AG08396 (cell line): ENCODE measurements around the gene QRFP.

Experiments used
- DNase-seq: peaks from one replicate; pipeline ENCODE4 v3.0.0; 2012; ENCODE audit warnings: low spot score, mixed read lengths

QRFP gene, protein sequence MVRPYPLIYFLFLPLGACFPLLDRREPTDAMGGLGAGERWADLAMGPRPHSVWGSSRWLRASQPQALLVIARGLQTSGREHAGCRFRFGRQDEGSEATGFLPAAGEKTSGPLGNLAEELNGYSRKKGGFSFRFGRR

GRCh38 chr9:130896233-130897014, at the start of gene QRFP:
Gene QRFP, minus strand, starts transcription at chr9:130896812. Its CDS starts 2,974 bp downstream, at chr9:130893838.
- DNase-seq = no peak

DNA sequence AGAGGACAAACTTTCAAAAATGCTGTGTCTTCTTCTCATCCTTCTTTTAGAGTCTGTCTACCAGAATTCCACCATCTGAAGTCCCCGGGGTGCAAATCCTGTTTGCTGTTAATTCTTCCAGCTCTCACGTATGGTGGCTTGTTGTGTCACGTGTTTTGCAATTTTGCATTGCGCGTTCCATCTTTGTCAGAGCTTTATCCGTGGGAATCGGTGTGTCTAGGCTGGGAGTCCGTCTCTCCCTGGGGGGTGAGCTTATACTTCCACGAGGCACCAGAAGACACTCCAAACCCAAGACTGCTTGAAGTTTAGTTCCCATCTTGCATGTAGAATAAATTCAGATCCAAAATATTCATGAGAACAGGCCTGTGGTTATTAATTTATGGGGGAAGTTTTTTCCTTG, 48.6 kb upstream of the QRFP start:
- no peak for DNase-seq

DNA sequence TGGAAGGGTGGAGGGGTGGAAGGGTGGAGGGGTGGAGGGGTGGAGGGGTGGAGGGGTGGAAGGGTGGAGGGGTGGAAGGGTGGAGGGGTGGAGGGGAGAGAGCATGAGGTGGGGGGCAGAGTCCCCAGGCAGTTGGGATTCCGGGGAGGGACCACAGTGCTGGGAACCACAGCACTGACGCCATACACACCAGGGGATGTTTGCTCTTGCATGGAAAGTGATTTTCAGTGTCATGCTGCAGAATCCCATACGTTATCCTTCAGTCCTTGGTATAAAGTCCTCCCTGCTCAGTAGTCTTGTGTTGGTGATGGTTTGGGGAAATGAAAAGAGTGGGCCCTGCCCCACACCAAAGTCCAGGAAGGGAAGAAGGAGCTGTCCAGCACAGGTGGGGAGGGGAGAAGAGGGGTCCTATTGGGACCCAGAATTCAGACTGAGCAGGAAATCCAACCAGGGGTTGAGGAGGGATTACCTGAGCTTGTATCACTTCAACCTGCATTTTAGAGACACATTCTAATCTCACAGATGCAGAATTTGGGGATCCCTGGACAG, 48.0 kb upstream of the QRFP start:
- DNase-seq = no peak

- DNase-seq = no peak
These were observed 47.2 kb upstream of the QRFP start for GRCh38 chr9:130943777-130944176.

DNA sequence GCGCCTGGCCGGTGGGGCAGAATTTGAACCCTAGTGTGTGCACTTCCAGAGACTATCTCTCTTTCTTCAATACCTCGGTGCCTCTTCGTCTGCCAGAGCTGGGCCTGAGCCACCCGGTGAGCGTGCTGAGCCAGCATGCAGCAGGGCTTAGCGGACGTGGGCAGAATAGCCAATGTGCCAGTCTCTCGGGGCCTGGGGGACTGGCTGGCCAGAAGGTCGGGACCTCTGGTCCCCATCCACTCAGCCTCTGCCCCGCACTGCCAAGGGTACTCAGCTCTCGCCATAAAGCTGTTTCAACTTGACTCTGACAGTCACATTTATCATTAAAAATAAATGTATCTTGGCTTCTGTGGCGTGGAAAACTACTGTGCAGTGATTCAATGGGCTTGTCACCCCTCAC, 46.6 kb upstream of the QRFP start:
- no peak for DNase-seq

- DNase-seq = no peak
These were observed 46.1 kb upstream of the QRFP start for GRCh38 chr9:130942679-130943078.

GRCh38 chr9:130942084-130942483, 45.5 kb upstream of the QRFP start:
- DNase-seq = no peak

DNA sequence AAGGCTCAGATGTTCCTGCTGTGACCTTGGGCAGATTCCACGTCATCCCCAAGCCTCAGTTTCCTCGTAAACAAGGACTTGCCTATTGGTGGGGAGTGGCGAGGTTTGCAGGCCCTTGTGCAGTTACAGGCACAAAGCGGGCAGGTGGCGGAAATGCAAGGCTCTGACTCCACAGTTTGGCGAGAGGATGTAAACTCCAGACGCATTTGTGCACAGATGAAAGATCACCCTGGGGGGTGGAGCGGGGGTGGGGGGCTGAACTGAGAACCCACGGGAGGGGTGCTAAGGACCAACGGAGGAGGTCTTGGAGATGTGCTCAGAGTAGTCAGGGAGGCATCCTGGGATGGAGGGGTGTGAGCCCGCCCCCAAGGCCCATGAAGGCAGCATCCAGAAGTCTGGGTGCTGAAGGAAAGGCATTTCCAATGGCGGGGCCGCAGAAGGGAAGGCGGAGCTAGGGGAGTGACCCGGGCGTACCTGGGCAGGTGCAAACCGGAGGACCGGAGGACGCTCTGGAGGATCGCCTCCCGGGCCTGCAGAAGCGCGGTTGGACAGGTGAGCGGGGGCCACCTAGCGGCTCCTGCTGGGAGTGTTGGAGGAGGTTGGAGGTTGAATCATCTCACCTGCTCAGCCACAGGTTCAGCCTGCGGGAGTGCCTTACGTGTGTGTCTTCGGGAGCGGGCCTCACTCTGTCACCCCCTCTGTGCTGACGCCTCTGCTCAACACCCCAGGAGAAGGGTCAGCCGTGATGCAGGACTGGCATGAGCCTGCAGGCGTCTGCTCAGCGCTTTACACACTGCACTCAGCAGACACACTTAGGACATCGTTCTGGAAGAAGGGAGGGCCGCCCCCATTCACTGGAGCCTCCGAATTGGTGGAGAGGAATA, 44.3 kb upstream of the QRFP start:
- no peak for DNase-seq

GRCh38 chr9:130940027-130940549, 43.5 kb upstream of the QRFP start:
- DNase-seq = no peak

DNA sequence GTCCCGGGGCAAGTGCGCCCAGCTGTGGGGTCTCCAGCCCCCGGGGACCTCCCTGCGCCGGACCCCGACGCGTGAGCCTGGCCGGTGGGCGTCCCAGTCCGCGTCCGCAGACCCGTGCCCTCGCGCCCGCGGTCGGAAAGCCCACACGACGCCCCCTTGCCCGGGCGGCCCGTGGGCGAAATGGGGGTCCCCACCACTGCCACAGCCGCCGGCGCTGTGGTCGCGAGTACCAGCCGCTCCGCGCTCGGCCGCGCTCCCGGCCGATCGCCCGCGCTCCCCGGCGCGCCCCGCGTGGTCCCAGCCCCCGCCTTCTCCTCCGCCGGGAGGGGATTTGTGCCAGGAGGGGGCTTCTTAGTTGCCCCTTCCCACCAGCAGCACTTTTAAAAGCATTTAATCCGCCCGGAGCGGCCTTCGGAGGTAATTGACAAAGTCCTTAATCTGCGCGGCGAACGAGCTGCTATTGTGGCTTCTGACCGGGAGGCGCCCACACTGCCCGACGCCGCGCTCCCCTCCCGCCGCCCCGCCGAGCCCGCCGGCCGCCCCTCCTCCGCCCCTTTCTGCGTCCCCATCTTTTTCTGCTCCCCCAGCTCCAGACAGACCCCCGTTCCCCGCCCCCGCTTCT, 42.9 kb upstream of the QRFP start:
- no peak for DNase-seq

- peak; percentile 81 for DNase-seq
These were observed 42.2 kb upstream of the QRFP start, which contains the start of gene FIBCD1 for GRCh38 chr9:130938652-130939404. Gene FIBCD1, minus strand, starts transcription at chr9:130939247. Its CDS starts 640 bp downstream, at chr9:130938607.

- no peak for DNase-seq
These were observed 41.6 kb upstream of the QRFP start for GRCh38 chr9:130938184-130938651.

DNA sequence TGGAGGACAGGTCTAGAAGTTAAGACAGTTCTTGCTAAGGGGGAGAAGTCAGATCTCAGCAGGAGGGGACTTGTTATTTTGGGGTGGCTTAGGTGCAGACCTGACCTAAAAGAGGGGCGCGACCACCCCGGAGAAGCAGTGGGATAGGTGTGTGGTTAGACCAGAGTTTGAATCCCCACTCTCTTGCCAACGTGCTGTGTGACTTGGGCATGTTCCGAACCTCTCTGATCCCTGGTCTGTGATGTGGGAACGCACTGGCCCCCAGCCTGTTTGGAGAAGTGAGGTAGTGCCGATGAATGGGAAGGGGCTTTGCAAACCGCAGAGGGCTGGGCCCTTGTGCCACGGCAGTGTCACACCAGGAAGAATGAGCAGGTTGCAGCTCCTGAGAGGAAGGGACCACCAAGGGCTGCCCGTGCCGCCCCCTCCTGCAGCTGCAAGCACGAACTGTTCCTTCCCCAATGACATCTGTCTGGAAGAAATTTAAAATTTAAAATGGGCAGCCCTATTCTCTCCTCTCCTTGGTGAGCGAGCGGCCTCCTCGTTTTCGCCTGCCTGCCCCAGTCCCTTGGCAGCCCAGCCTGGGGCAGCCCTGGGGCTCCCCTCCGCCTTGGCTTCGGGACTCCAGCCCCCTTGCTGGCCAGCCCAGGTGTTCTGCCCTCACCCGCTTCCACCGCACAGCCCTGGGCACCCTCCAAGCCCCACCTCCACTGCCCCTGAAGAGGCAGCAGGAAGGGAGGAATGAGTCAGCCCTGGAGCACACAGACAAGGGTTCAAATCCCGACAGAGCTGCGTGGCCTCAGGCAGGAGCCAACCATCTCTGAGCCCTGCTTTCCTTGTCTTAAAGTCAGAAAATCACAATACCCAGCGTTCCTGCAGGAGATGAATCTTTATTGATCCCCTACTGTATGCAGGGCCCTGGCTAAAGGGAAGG, 40.8 kb upstream of the QRFP start:
- DNase-seq = no peak

- DNase-seq = peak; percentile 78
These were observed 39.9 kb upstream of the QRFP start for GRCh38 chr9:130936285-130937117.

- DNase-seq = no peak
These were observed 39.1 kb upstream of the QRFP start for GRCh38 chr9:130935648-130936271.

DNA sequence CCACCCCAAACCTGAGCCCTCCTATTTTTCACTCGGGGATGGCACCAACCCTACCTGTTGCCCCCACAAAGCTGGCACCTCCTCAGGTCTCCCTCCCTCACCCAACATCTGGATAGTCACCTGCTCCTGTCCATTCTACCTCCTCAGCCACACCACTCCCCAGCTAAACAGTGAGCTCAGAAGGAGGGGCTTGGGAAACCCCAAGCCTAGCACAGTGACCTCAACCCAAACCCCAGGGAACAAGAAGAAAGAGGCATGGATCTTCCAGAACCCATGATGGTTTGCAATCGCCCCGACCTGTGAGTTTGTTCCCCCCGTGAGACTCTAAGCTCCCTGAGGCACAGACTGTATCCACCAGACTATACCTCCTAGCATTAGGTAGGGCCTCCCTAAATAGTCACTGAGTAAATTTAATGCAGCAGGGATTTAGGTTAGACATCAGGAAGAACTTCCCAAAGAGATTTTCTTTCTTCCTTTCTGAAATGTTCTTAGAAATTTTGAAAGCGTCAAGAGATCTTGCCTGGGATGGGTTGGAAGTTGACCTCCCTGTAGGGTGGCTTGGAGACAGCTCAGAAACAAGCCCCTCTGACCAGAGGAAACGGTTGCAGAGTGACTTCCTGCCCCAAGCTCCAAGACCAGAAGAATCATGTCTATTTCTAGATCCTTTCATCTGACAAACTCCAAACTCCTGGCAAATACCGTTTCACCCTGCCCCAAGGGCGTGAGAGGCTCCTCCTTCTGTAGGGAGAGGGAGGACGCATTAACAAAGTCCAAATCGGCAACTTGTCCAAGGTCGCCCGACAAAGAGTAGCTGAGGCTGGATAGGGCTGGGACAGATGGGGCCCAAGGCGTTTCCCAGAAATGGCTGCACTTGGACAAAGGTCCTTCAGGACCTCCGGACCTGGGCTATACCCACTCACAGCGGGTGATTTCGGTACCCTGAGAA, 38.4 kb upstream of the QRFP start:
- DNase-seq = no peak

- DNase-seq = no peak
These were observed 37.6 kb upstream of the QRFP start for GRCh38 chr9:130934246-130934645.
